Sigmoid colon (tissue), 7 donors: ENCODE results near the gene CCDC18. TPM values are rescaled to one million over a fixed set of nuclear protein-coding genes. Genes with fewer than 3 reads are reported as not detected.

ENCODE experiments used
- DNase-seq: peaks from one replicate; pipeline ENCODE4 v3.0.0-alpha.2; 2019
- H3K27ac ChIP-seq, 4 donors: fragments of 200-600 bp; sonication (generic); one replicate each; pipeline ENCODE4 v1.5.1; 2016 to 2019; ENCODE audit warnings: mild to moderate bottlenecking in 1 of 4
- H3K27me3 ChIP-seq, 3 donors: fragments of 200-600 bp; sonication (generic); one replicate each; pipeline ENCODE4 v1.5.1; 2019; ENCODE audit warnings: mild to moderate bottlenecking in 1 of 3
- H3K36me3 ChIP-seq, 4 donors: fragments of 200-600 bp; sonication (generic); one replicate each; pipeline ENCODE4 v1.5.1; 2016 to 2019
- H3K4me1 ChIP-seq, 4 donors: fragments of 200-600 bp; sonication (generic); one replicate each; pipeline ENCODE4 v1.5.1; 2017 to 2019
- H3K4me3 ChIP-seq, 4 donors: fragments of 200-600 bp; sonication (generic); one replicate each; pipeline ENCODE4 v1.5.1; 2017 to 2019; ENCODE audit warnings: mild to moderate bottlenecking in 2 of 4, moderate library complexity in 1 of 4
- H3K9me3 ChIP-seq, 4 donors: fragments of 200-600 bp in 3 of 4; sonication (generic) in 3 of 4; one replicate each; pipeline versions ENCODE4 v1.5.1 to v1.6.1; 2013 to 2019
- CTCF ChIP-seq, 4 experiments: fragments of 450-650 bp in 3 of 4; fragments of 200-600 bp in 1 of 4; IDR thresholded peaks; one replicate each; pipeline ENCODE4 v1.5.1; 2016 to 2019; ENCODE audit warnings: antibody characterized with exemption in 4 of 4, mild to moderate bottlenecking in 3 of 4, moderate library complexity in 2 of 4
- EP300 ChIP-seq, 4 donors: sonication (generic); formaldehyde crosslinking; IDR thresholded peaks; one replicate each; pipeline ENCODE4 v1.6.1; 2017; ENCODE audit warnings: antibody characterized with exemption in 4 of 4
- POLR2A ChIP-seq, 2 donors: fragments of 450-650 bp; IDR thresholded peaks; one replicate each; pipeline ENCODE4 v1.6.1; 2016; ENCODE audit warnings: antibody characterized with exemption in 2 of 2, mild to moderate bottlenecking in 2 of 2, moderate library complexity in 2 of 2
- POLR2AphosphoS5 ChIP-seq, 4 donors: sonication (generic); formaldehyde crosslinking; IDR thresholded peaks; one replicate each; pipeline ENCODE4 v1.6.1; 2017; ENCODE audit warnings: antibody characterized with exemption in 4 of 4
- WGBS, 2 donors: extraction: QIAGEN DNeasy Blood & Tissue Kit; methylation state at CpG; one replicate each; pipeline ENCODE4 v1.1.7; 2013; 5-methylcytosine and 5-hydroxymethylcytosine counted together
- intact Hi-C: fragments of 100-400 bp; cut with DNase I; formaldehyde crosslinking; loops from one replicate; pipeline ENCODE4 v1.15.1; 2023
- polyA plus RNA-seq, 3 donors: library from polyadenylated mRNA; stranded (reverse); fragments of 200-250 nt; gene quantifications; one replicate each; pipeline ENCODE4 v1.2.3, GENCODE V29; 2013
- total RNA-seq, 4 donors: library from RNA; depleted of rRNA; stranded (reverse); fragments of >200 nt; gene quantifications; one replicate each; pipeline ENCODE4 v1.1.0, GENCODE V29; 2016
- donor health status: healthy with polysubstance abuse.
- donor health status: Bipolar disorder and iron deficiency.
- donor health status: healthy.

Gene CCDC18
- total and polyA plus RNA-seq, 7 donors, result 0.60 to 6.9 (median 2.5) TPM

- TF ChIP-seq POLR2A (IDR thresholded peaks at IDR 0.05) (no peak), POLR2AphosphoS5 (IDR thresholded peaks at IDR 0.05) (no peak), EP300 (IDR thresholded peaks at IDR 0.05) (no peak), CTCF (IDR thresholded peaks at IDR 0.05) (no peak)
- H3K4me3 ChIP-seq, result no peak overlapping the region
- H3K9me3 ChIP-seq, result no peaks in the 10 kb centered on the region
- H3K27ac ChIP-seq, result no peak overlapping the region
- no peaks in the 10 kb centered on the region for H3K36me3 ChIP-seq
- H3K4me1 ChIP-seq, result no peaks in the 10 kb centered on the region
- H3K27me3 ChIP-seq, result no peaks in the 10 kb centered on the region
- intact Hi-C loops, result no loop called here
- 59 to 88% methylated on average over 1 of the region's 1 CpG for WGBS, 2 donors
- no peak for DNase-seq
Observed at GRCh38 chr1:93186667-93187066, 6.1 kb downstream of the CCDC18 start.

- WGBS, 2 donors, result 99% methylated on average over 3 of the region's 3 CpGs
Observed at GRCh38 chr1:93190432-93190831, 9.9 kb downstream of the CCDC18 start.

GRCh38 chr1:93194231-93194990 is 13.9 kb downstream of the CCDC18 start:
- no peak overlapping the region for H3K4me3 ChIP-seq
- intact Hi-C loops, result no loop called here
- H3K27me3 ChIP-seq, result no peaks in the 10 kb centered on the region
- TF ChIP-seq CTCF (IDR thresholded peaks at IDR 0.05), result no peak
- no peak for TF ChIP-seq POLR2AphosphoS5 (IDR thresholded peaks at IDR 0.05)
- TF ChIP-seq EP300 (IDR thresholded peaks at IDR 0.05), result no peak
- TF ChIP-seq POLR2A (IDR thresholded peaks at IDR 0.05), result no peak
- H3K4me1 ChIP-seq, result no peaks in the 10 kb centered on the region
- no peaks in the 10 kb centered on the region for H3K9me3 ChIP-seq
- DNase-seq, result no peak
- no peak overlapping the region for H3K27ac ChIP-seq
- H3K36me3 ChIP-seq, result no peaks in the 10 kb centered on the region
- 85 to 94% methylated on average over 4 of the region's 4 CpGs for WGBS, 2 donors

More at GRCh38 chr1:93190432-93190831, 9.9 kb downstream of the CCDC18 start:
- Histone ChIP-seq H3K9me3 (no peaks in the 10 kb centered on the region), H3K4me3 (no peak overlapping the region), H3K36me3 (no peaks in the 10 kb centered on the region), H3K27me3 (no peaks in the 10 kb centered on the region), H3K4me1 (no peaks in the 10 kb centered on the region), H3K27ac (no peak overlapping the region)
- intact Hi-C loops, result no loop called here
- DNase-seq, result no peak
- TF ChIP-seq POLR2AphosphoS5 (IDR thresholded peaks at IDR 0.05), result no peak
- no peak for TF ChIP-seq EP300 (IDR thresholded peaks at IDR 0.05)
- no peak for TF ChIP-seq POLR2A (IDR thresholded peaks at IDR 0.05)
- no peak for TF ChIP-seq CTCF (IDR thresholded peaks at IDR 0.05)

GRCh38 chr1:93196591-93196990 is 16.1 kb downstream of the CCDC18 start:
- intact Hi-C loops, result no loop called here
- Histone ChIP-seq H3K4me1 (no peaks in the 10 kb centered on the region), H3K36me3 (no peaks in the 10 kb centered on the region), H3K4me3 (no peak overlapping the region), H3K27me3 (no peaks in the 10 kb centered on the region), H3K27ac (no peak overlapping the region), H3K9me3 (no peaks in the 10 kb centered on the region)
- no peak for DNase-seq
- TF ChIP-seq POLR2A (IDR thresholded peaks at IDR 0.05) (no peak), CTCF (IDR thresholded peaks at IDR 0.05) (no peak), EP300 (IDR thresholded peaks at IDR 0.05) (no peak), POLR2AphosphoS5 (IDR thresholded peaks at IDR 0.05) (no peak)
- WGBS, 2 donors, result 88 to 99% methylated on average over 1 of the region's 1 CpG

- DNase-seq, result no peak
- H3K27ac ChIP-seq, result no peak overlapping the region
- WGBS, 2 donors, result 98% methylated on average over 9 of the region's 9 CpGs
- no peak overlapping the region for H3K4me3 ChIP-seq
- H3K36me3 ChIP-seq, result no peaks in the 10 kb centered on the region
- TF ChIP-seq EP300 (IDR thresholded peaks at IDR 0.05) (no peak), CTCF (IDR thresholded peaks at IDR 0.05) (no peak), POLR2A (IDR thresholded peaks at IDR 0.05) (no peak), POLR2AphosphoS5 (IDR thresholded peaks at IDR 0.05) (no peak)
- no peaks in the 10 kb centered on the region for H3K4me1 ChIP-seq
- intact Hi-C loops, result no loop called here
- no peaks in the 10 kb centered on the region for H3K9me3 ChIP-seq
- H3K27me3 ChIP-seq, result no peaks in the 10 kb centered on the region
Observed at GRCh38 chr1:93199150-93199549, 18.6 kb downstream of the CCDC18 start.
